NCI-H1694 treated with DMSO at 0.1 percent for 48 hours (cell line): ENCODE measurements around the gene PLIN5.

Experiments used
- DNase-seq: peaks from one replicate; lab custom pipeline; 2025; lab: John Stamatoyannopoulos, UW

PLIN5 gene

GRCh38 chr19:4522291-4523002 lies 12.6 kb downstream of the PLIN5 start:
- DNase-seq, result no peak

- no peak for DNase-seq
Measured at GRCh38 chr19:4521888-4522242, 13.2 kb downstream of the PLIN5 start.

- no peak for DNase-seq
Measured at GRCh38 chr19:4521170-4521887, 13.7 kb downstream of the PLIN5 start.

- no peak for DNase-seq
Measured at GRCh38 chr19:4519521-4520277, 15.3 kb downstream of the PLIN5 start.

GRCh38 chr19:4519172-4519496 lies 15.9 kb downstream of the PLIN5 start:
- no peak for DNase-seq

- no peak for DNase-seq
Measured at GRCh38 chr19:4518345-4519171, 16.5 kb downstream of the PLIN5 start, which contains the start of gene PLIN4. TSS of gene PLIN4 (minus strand) at chr19:4518486. CDS start at chr19:4518272, 214 bp downstream.

GRCh38 chr19:4517451-4518057 lies 17.5 kb downstream of the PLIN5 start:
- DNase-seq, result no peak

- no peak for DNase-seq
Measured at GRCh38 chr19:4516939-4517300, 18.1 kb downstream of the PLIN5 start.

GRCh38 chr19:4516199-4516938 lies 18.7 kb downstream of the PLIN5 start:
- no peak for DNase-seq

GRCh38 chr19:4515732-4516131 lies 19.3 kb downstream of the PLIN5 start:
- DNase-seq, result no peak

GRCh38 chr19:4513248-4513647 lies 21.8 kb downstream of the PLIN5 start:
- DNase-seq, result no peak

- DNase-seq, result no peak
Measured at GRCh38 chr19:4512070-4512469, 23.0 kb downstream of the PLIN5 start.

GRCh38 chr19:4511300-4512054 lies 23.5 kb downstream of the PLIN5 start:
- no peak for DNase-seq

- DNase-seq, result no peak
Measured at GRCh38 chr19:4510435-4511255, 24.4 kb downstream of the PLIN5 start.

GRCh38 chr19:4508698-4509097 lies 26.3 kb downstream of the PLIN5 start:
- no peak for DNase-seq

GRCh38 chr19:4507804-4508203 lies 27.2 kb downstream of the PLIN5 start:
- DNase-seq, result no peak

GRCh38 chr19:4507150-4507452 lies 27.9 kb downstream of the PLIN5 start:
- DNase-seq, result no peak

- DNase-seq, result no peak
Measured at GRCh38 chr19:4506449-4507149, 28.4 kb downstream of the PLIN5 start.
